Gastroesophageal sphincter (tissue), 3 donors: Measurements from ENCODE around the gene MALT1.

Source experiments
- CTCF ChIP-seq, 4 experiments: fragments of 200-600 bp in 2 of 4; fragments of 450-650 bp in 2 of 4; sonication (generic) in 1 of 4; IDR thresholded peaks; one replicate each; pipeline ENCODE4 v1.5.1; 2017 to 2019; ENCODE audit warnings: antibody characterized with exemption in 4 of 4, mild to moderate bottlenecking in 2 of 4, moderate library complexity in 2 of 4
- POLR2AphosphoS5 ChIP-seq: sonication (generic); formaldehyde crosslinking; IDR thresholded peaks from one replicate; pipeline ENCODE4 v1.6.1; 2017; ENCODE audit warnings: antibody characterized with exemption

GRCh38 chr18:58723810-58724602, 52.7 kb downstream of the MALT1 start:
- TF ChIP-seq POLR2AphosphoS5 (no peak), CTCF (IDR thresholded peaks at IDR 0.05) (no peak)
